ENCODE data around the gene DPT. TPM values are rescaled to one million over a fixed set of nuclear protein-coding genes. Genes with fewer than 3 reads are reported as not detected.

DPT gene
- total and polyA plus RNA-seq, 2 donors (not counting 3 experiments of a cell fraction or from before 2014, with no cell fraction given), result not detected

DNA sequence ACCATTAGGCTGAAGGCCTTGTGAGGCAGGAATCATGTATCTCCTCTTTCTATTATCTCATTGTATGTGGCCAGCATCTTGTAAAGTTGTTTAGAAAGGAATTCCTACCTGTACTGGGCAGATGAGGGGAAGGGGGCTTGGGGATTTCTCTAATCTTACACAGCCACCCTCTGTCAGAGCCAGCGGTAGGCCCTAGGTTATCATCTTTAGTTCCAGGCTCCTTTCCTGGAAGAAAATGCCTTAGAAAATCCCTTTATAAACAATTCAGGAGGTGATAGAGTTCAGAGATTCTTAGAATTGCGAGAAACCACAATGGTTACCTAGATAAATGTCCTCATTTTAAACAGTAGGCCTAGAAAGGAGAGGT, 35.2 kb downstream of the DPT start:
- POLR2A ChIA-PET, result no interaction called here
- DNase-seq (ENCODE audit: low read depth, low spot score) (no peak), FAIRE-seq (no peak)
- Histone ChIP-seq H2AFZ (ENCODE audit: low read depth, low read length) (no peak overlapping the region), H3K4me3 (replicated peaks in 1 of 3; ENCODE audit: insufficient read depth in 1 of 3, low read depth in 1 of 3, low read length in 3 of 3) (no peak overlapping the region), H3K27me3 (ENCODE audit: control insufficient read depth in 2 of 2, insufficient read depth in 2 of 2, low read length in 2 of 2) (no peaks in the 10 kb centered on the region), H3K27ac (ENCODE audit: insufficient read depth, low read depth, low read length) (no peak overlapping the region), H3K9me1 (replicated peaks; ENCODE audit: control insufficient read depth, extremely low read depth, insufficient read depth, low read length) (peaks cover 2% of the 10 kb centered on the region), H3K9ac (replicated peaks; ENCODE audit: extremely low read depth, insufficient read depth, low read length) (no peak overlapping the region), H3K9me3 (replicated peaks; ENCODE audit: control insufficient read depth, insufficient read depth, low read length) (no peaks in the 10 kb centered on the region), H3K4me2 (ENCODE audit: insufficient read depth, low read length) (no peak overlapping the region), H3K79me2 (ENCODE audit: control insufficient read depth, insufficient read depth, low read length) (no peaks in the 10 kb centered on the region), H4K20me1 (replicated peaks; ENCODE audit: control insufficient read depth, extremely low read depth, insufficient read depth, low read length) (no peaks in the 10 kb centered on the region), H3K36me3 (ENCODE audit: control insufficient read depth in 2 of 2, extremely low read depth in 1 of 2, insufficient read depth in 2 of 2, low read length in 2 of 2) (no peaks in the 10 kb centered on the region), H3K4me1 (ENCODE audit: control insufficient read depth, extremely low read depth, insufficient read depth, low read length) (no peaks in the 10 kb centered on the region)
- intact Hi-C loops (cut with micrococcal nuclease), result no loop called here
- no TSS peak for BruUV-seq (replicated peaks)
- TF ChIP-seq FOS (IDR thresholded peaks at IDR 0.05; ENCODE audit: borderline replicate concordance, insufficient read depth, low read length) (no peak), JUN (IDR thresholded peaks at IDR 0.05; ENCODE audit: borderline replicate concordance, insufficient read depth, insufficient read length, low read depth) (no peak), POLR2A (IDR thresholded peaks at IDR 0.05; ENCODE audit: low read depth, low read length) (no peak), EZH2 (IDR thresholded peaks at IDR 0.05; ENCODE audit: borderline replicate concordance, low read depth, low read length, severe bottlenecking) (no peak), MYC (IDR thresholded peaks at IDR 0.05; ENCODE audit: low read depth, low read length) (no peak), POLR2AphosphoS5 (IDR thresholded peaks at IDR 0.05; ENCODE audit: insufficient read depth, low read depth, low read length) (no peak), GATA2 (IDR thresholded peaks at IDR 0.05; ENCODE audit: insufficient read depth, insufficient read length, low read depth, low read length) (no peak)
- TF ChIP-seq, protein P1, sequence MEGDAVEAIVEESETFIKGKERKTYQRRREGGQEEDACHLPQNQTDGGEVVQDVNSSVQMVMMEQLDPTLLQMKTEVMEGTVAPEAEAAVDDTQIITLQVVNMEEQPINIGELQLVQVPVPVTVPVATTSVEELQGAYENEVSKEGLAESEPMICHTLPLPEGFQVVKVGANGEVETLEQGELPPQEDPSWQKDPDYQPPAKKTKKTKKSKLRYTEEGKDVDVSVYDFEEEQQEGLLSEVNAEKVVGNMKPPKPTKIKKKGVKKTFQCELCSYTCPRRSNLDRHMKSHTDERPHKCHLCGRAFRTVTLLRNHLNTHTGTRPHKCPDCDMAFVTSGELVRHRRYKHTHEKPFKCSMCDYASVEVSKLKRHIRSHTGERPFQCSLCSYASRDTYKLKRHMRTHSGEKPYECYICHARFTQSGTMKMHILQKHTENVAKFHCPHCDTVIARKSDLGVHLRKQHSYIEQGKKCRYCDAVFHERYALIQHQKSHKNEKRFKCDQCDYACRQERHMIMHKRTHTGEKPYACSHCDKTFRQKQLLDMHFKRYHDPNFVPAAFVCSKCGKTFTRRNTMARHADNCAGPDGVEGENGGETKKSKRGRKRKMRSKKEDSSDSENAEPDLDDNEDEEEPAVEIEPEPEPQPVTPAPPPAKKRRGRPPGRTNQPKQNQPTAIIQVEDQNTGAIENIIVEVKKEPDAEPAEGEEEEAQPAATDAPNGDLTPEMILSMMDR (IDR thresholded peaks at IDR 0.05; ENCODE audit: extremely low read depth in 1 of 2, insufficient read depth in 1 of 2, low read depth in 1 of 2, low read length in 2 of 2), result no peak
- TF ChIP-seq, protein P2, sequence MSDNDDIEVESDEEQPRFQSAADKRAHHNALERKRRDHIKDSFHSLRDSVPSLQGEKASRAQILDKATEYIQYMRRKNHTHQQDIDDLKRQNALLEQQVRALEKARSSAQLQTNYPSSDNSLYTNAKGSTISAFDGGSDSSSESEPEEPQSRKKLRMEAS (IDR thresholded peaks at IDR 0.05; ENCODE audit: insufficient read depth, insufficient read length), result no peak
- dilution Hi-C loops (cut with MboI; ENCODE audit: extremely low pct_ligation_motif_present, low sequenced_read_pairs), result no loop called here
- CTCF ChIA-PET, result no interaction called here
